GM19468 (cell line): Measurements from ENCODE around the gene ANKS4B.
"Not testable (repeated sequence)": the region's sequence is repeated elsewhere in the genome, so short reads cannot be mapped to it uniquely, and the experiment has no call there.

Experiments used
- ATAC-seq: cut with Tn5 transposase; IDR thresholded peaks from one replicate; pipeline ENCODE4 v1.9.1; 2021; ENCODE audit warnings: mild to moderate bottlenecking, moderate library complexity, moderate number of reproducible peaks; ENCODE audit not compliant: unreplicated experiment; ENCODE audit errors: extremely low read depth

The ANKS4B gene

GRCh38 chr16:21217121-21217520, 16.4 kb upstream of the ANKS4B start:
- ATAC-seq = no peak

- no peak for ATAC-seq
Measured at GRCh38 chr16:21218153-21218552, 15.3 kb upstream of the ANKS4B start.

GRCh38 chr16:21219551-21219950, 13.9 kb upstream of the ANKS4B start:
- ATAC-seq = no peak

- no peak for ATAC-seq
Measured at GRCh38 chr16:21222495-21223337, 10.8 kb upstream of the ANKS4B start.

GRCh38 chr16:21223787-21224186, 9.7 kb upstream of the ANKS4B start:
- ATAC-seq = no peak

GRCh38 chr16:21224800-21225199, 8.7 kb upstream of the ANKS4B start:
- no peak for ATAC-seq

- no peak for ATAC-seq
Measured at GRCh38 chr16:21226749-21227148, 6.8 kb upstream of the ANKS4B start.

- ATAC-seq = no peak
Measured at GRCh38 chr16:21227866-21228265, 5.6 kb upstream of the ANKS4B start.

GRCh38 chr16:21228361-21228872, 5.1 kb upstream of the ANKS4B start:
- ATAC-seq = no peak

- no peak for ATAC-seq
Measured at GRCh38 chr16:21233045-21233520, 416 bp upstream of the ANKS4B start.

- no peak for ATAC-seq
Measured at GRCh38 chr16:21235199-21235585, 1.7 kb downstream of the ANKS4B start.

- ATAC-seq = no peak
Measured at GRCh38 chr16:21236831-21237230, 3.3 kb downstream of the ANKS4B start.

- no peak for ATAC-seq
Measured at GRCh38 chr16:21239646-21240045, 6.1 kb downstream of the ANKS4B start.

- ATAC-seq = no peak
Measured at GRCh38 chr16:21242756-21243155, 9.3 kb downstream of the ANKS4B start.

- no peak for ATAC-seq
Measured at GRCh38 chr16:21244518-21245215, 11.2 kb downstream of the ANKS4B start.

GRCh38 chr16:21248179-21248578, 14.7 kb downstream of the ANKS4B start:
- ATAC-seq = not testable (repeated sequence)

- no peak for ATAC-seq
Measured at GRCh38 chr16:21250072-21250923, 16.8 kb downstream of the ANKS4B start.

GRCh38 chr16:21253470-21253869, 20.0 kb downstream of the ANKS4B start:
- ATAC-seq = no peak

GRCh38 chr16:21256636-21257035, 23.1 kb downstream of the ANKS4B start:
- ATAC-seq = no peak

GRCh38 chr16:21257284-21257683, 23.8 kb downstream of the ANKS4B start:
- ATAC-seq = no peak
